ENCODE data around the gene PLEKHH3.

The PLEKHH3 gene

DNA sequence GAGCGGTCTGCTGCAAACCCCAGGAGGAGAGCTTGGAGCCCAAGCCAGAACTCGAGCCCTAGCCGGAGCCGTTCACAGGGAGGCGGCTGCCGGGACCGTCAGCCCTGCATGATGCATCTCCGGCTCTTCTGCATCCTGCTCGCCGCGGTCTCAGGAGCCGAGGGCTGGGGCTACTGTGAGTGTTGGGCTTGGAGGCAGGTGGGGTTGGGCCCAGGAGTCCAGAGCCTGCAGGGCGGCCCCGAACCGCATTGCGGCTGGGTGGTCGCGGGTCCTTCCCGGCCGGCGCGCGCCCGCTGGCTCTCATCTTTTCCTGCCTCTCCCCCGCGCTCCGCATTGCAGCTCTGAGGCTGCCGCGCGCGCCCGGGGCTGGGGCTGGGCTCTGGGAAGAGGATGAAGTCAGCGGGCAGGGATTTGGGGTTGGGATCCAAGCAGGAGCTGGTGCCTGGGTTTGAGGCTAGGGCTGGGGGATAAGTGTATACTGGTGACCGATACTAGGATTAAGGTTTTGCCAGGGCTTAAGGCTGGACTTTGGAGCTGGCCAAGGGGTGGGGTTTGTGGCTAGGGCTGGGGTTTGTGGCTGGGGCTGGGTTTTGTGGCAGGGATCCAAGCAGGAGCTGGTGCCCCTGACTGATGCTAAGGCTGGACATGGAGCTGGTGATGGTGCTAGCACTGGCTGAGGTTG lies 6.1 kb upstream of the PLEKHH3 start:
- Histone ChIP-seq H3K27me3 (ENCODE audit: low read depth, low read length) (no peaks in the 10 kb centered on the region), H3K9me3 (ENCODE audit: insufficient read depth, low read length) (no peaks in the 10 kb centered on the region), H3K36me3 (replicated peaks; ENCODE audit: low read depth, low read length) (peaks cover 22% of the 10 kb centered on the region), H3K4me3 (ENCODE audit: low read length) (peak overlapping the region; percentile 82), H2AFZ (ENCODE audit: low read depth, low read length) (peak overlapping the region; percentile 58; the same call in 1 of the 2 replicates), H3K9ac (ENCODE audit: low read length) (peak overlapping the region; percentile 85), H4K20me1 (ENCODE audit: insufficient read depth, low read length) (no peaks in the 10 kb centered on the region), H3K79me2 (ENCODE audit: low read length) (peaks cover 27% of the 10 kb centered on the region), H3K27ac (ENCODE audit: low read length) (peak overlapping the region; percentile 66), H3K4me2 (ENCODE audit: low read length) (peak overlapping the region; percentile 99), H3K4me1 (ENCODE audit: low read length) (peaks cover 37% of the 10 kb centered on the region)
- TF ChIP-seq EZH2phosphoT487 (IDR thresholded peaks at IDR 0.05; ENCODE audit: low read depth) = no peak

DNA sequence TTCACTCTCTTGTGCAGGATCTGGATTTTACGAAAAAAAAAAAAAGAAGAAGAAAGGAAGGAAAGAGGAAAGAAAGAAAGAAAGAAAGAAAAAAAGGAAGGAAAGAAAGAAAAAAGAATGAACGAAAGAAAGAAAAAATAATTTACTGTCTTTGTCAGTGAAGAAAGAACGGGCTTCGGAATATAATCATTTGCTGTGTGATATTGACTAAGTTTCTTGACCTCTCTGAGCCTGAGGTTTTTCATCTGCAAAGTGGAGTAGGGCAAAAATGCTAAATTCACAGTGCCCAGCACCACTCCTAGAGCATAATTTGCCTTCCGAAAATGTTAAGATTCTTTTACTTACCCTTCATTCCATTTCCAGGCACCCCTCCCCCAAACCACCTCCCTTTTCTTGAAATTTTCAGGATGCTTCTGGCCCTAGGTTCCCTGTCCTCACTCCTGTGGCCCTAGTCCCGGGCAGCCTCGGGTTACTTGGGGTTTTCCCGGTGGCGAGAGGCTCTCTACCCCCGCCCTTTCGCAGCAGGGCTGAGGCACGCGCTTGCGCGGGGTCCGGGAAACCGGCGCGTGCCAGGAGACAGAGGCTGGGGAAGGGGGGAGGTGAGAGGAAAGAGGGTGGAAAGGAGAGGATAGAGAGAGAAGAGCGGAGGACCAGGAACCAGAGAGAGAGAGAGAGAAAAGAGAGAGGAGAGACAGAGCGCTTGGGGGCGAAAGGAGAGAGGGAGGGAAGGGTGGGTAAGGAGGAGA lies 5.4 kb upstream of the PLEKHH3 start, which contains the start of gene CNTNAP1:
TSS of gene CNTNAP1 (plus strand) at position 556 of the 746 bp plus-strand sequence. CDS start 299 bp downstream, outside the sequence.
- Histone ChIP-seq H3K27ac (ENCODE audit: low read length) (peak within 1 kb of the TSS; percentile 66), H3K9me3 (ENCODE audit: insufficient read depth, low read length) (no peaks in the 10 kb centered on the region), H3K9ac (ENCODE audit: low read length) (peak within 1 kb of the TSS; percentile 85), H3K4me3 (ENCODE audit: low read length) (peak within 1 kb of the TSS; percentile 82), H2AFZ (ENCODE audit: low read depth, low read length) (peak within 1 kb of the TSS; percentile 58), H3K27me3 (ENCODE audit: low read depth, low read length) (no peaks in the 10 kb centered on the region), H4K20me1 (ENCODE audit: insufficient read depth, low read length) (no peaks in the 10 kb centered on the region), H3K4me1 (ENCODE audit: low read length) (peaks cover 44% of the 10 kb centered on the region), H3K4me2 (ENCODE audit: low read length) (peak within 1 kb of the TSS; percentile 99), H3K36me3 (replicated peaks; ENCODE audit: low read depth, low read length) (peaks cover 15% of the 10 kb centered on the region), H3K79me2 (ENCODE audit: low read length) (peaks cover 27% of the 10 kb centered on the region)
- TF ChIP-seq, protein P1, sequence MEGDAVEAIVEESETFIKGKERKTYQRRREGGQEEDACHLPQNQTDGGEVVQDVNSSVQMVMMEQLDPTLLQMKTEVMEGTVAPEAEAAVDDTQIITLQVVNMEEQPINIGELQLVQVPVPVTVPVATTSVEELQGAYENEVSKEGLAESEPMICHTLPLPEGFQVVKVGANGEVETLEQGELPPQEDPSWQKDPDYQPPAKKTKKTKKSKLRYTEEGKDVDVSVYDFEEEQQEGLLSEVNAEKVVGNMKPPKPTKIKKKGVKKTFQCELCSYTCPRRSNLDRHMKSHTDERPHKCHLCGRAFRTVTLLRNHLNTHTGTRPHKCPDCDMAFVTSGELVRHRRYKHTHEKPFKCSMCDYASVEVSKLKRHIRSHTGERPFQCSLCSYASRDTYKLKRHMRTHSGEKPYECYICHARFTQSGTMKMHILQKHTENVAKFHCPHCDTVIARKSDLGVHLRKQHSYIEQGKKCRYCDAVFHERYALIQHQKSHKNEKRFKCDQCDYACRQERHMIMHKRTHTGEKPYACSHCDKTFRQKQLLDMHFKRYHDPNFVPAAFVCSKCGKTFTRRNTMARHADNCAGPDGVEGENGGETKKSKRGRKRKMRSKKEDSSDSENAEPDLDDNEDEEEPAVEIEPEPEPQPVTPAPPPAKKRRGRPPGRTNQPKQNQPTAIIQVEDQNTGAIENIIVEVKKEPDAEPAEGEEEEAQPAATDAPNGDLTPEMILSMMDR (IDR thresholded peaks at IDR 0.05; ENCODE audit: low read depth, low read length) = no peak
- no peak for TF ChIP-seq EZH2phosphoT487 (IDR thresholded peaks at IDR 0.05; ENCODE audit: low read depth)

DNA sequence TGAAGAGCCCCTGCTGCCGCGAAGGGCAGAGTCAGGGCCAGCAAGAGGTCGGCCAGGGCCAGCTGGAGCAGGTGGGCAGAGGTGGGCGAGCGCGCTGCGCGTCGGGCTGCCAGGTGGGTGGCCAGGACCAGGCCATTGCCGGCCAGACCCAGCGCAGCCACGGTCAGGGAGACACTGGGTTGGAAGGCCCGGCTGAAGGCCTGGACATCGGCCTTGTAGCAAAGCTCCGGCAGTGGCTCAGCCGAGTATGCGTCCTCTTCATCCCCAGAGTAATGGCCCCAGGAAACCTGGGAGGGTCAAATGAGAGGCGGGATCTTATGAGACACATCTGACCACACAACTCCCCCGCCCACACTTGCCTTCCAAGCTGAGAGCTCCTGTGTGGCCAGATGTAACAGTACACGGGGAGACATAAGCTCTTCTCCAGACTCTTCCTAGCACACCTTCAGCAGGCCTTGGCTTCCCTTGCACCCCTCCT lies 3.6 kb upstream of the PLEKHH3 start:
- Histone ChIP-seq H2AFZ (ENCODE audit: low read depth, low read length) (no peak overlapping the region; the same call in 1 of the 2 replicates), H3K27ac (ENCODE audit: low read length) (peak overlapping the region; percentile 84), H4K20me1 (ENCODE audit: insufficient read depth, low read length) (no peaks in the 10 kb centered on the region), H3K79me2 (ENCODE audit: low read length) (peaks cover 34% of the 10 kb centered on the region), H3K4me3 (ENCODE audit: low read length) (peak overlapping the region; percentile 82), H3K36me3 (replicated peaks; ENCODE audit: low read depth, low read length) (peaks cover 6% of the 10 kb centered on the region), H3K4me2 (ENCODE audit: low read length) (peak overlapping the region; percentile 97), H3K27me3 (ENCODE audit: low read depth, low read length) (peaks cover 8% of the 10 kb centered on the region), H3K9ac (ENCODE audit: low read length) (peak overlapping the region; percentile 75), H3K4me1 (ENCODE audit: low read length) (peaks cover 48% of the 10 kb centered on the region), H3K9me3 (ENCODE audit: insufficient read depth, low read length) (no peaks in the 10 kb centered on the region)
- TF ChIP-seq EZH2phosphoT487 (IDR thresholded peaks at IDR 0.05; ENCODE audit: low read depth) = no peak
- TF ChIP-seq, protein P1 (IDR thresholded peaks at IDR 0.05; ENCODE audit: low read depth, low read length) = no peak

DNA sequence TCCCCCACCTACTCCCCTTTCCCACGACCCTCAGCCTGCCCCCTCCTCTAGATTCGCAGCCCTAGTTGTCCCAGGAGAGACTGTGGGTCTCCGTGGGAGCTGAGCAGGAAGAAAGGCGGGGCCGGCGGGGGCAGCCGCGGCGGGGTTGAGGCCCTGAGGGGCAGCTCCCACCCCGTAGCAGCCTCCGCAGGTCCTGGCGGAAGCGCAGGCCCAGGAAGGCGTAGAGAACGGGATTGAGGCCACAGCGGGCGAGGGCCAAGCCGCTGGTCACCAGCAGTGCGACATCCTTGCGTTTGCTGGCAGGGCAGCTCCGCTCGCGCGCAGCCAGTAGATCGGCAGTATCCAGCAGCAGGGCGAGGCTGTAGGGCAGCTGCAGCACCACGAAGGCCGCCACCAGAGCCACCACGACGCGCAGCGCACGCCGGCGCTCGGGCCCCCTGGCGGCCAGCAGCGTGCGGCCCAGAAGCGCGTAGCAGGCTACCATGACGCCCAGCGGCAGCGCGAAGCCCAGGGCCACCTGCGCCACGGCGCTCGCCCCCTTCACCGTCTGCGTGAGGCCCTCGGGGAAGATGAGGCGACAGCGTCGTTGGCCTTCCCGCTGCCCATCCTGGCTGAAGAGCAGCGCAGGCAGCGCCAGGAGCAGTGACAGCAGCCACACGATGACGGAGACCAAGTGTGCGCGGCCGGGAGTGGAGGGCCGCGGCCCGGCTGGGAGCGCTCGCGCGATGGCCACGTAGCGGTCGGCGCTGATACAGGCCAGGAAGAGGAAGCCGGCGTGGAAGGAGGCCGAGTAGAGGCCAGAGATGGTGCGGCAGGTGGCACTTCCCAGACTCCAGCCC lies 2.9 kb upstream of the PLEKHH3 start:
- peaks cover 55% of the 10 kb centered on the region for H3K4me1 ChIP-seq (ENCODE audit: low read length)
- H2AFZ ChIP-seq (ENCODE audit: low read depth, low read length) = peak overlapping the region; percentile 43; the same call in 1 of the 2 replicates
- H3K79me2 ChIP-seq (ENCODE audit: low read length) = peaks cover 37% of the 10 kb centered on the region

More for the DNA sequence above, 2.9 kb upstream of the PLEKHH3 start:
- Histone ChIP-seq H3K36me3 (replicated peaks; ENCODE audit: low read depth, low read length) (peaks cover 2% of the 10 kb centered on the region), H3K9me3 (ENCODE audit: insufficient read depth, low read length) (no peaks in the 10 kb centered on the region), H3K27ac (ENCODE audit: low read length) (peak overlapping the region; percentile 84), H4K20me1 (ENCODE audit: insufficient read depth, low read length) (peaks cover 1% of the 10 kb centered on the region; the same call in 1 of the 2 replicates), H3K9ac (ENCODE audit: low read length) (peak overlapping the region; percentile 75), H3K4me3 (ENCODE audit: low read length) (peak overlapping the region; percentile 82), H3K27me3 (ENCODE audit: low read depth, low read length) (peaks cover 12% of the 10 kb centered on the region), H3K4me2 (ENCODE audit: low read length) (peak overlapping the region; percentile 97)
- TF ChIP-seq EZH2phosphoT487 (IDR thresholded peaks at IDR 0.05; ENCODE audit: low read depth) = no peak
- TF ChIP-seq, protein P1 (IDR thresholded peaks at IDR 0.05; ENCODE audit: low read depth, low read length) = peak; percentile 71
